ENCODE data around the gene GTF2F2. TPM values are rescaled to one million over a fixed set of nuclear protein-coding genes. Genes with fewer than 3 reads are reported as not detected.
A peak's percentile ranks its signal among the peaks of the same experiment; 100 is the strongest.

The GTF2F2 gene
- total RNA-seq, 2 donors from 2014 or later: 12.2 to 16.2 TPM

DNA sequence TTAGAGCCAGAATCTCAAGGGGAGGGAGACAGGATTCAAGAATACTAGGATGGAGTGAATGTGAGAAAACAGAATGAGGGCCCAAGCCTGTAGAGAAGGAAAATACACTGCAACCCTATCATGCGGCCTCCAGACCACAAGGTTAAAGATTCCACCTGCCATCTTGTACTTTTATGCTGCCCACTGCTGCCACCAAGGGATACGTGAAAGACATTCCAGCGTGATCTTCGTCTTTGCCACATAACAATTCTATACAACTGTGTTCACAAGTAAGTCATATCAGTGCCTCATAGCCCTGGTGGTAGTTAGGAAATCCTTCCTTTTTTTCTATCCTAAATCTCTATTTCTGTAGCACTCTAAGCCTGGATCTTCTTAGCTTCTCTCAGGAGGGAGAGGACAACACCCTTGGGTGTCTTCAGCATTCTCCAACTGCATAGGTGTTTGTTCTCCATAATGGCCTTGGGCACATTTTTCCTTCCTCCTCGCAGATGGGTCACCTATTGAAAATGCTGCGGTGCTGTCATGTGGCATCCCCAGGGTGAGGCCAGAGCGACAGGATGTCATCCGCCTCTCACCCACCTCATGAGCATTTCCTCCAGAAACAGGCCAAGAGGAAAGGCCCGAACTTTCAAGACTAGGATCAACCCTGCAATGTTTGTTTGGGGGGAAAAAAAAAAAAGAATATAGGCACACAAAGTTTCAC, 207.1 kb downstream of the GTF2F2 start:
- no peaks in the 10 kb centered on the region for H3K9me3 ChIP-seq (ENCODE audit: control insufficient read depth, low read length, poor library complexity, severe bottlenecking)
- H3K36me3 Mint-ChIP-seq (ENCODE audit: low read depth): no peaks in the 10 kb centered on the region
- ATAC-seq (peak; percentile 46), DNase-seq (no peak)
- H3K4me3 Mint-ChIP-seq: peak overlapping the region; percentile 57
- H3K4me1 Mint-ChIP-seq: peaks cover 44% of the 10 kb centered on the region
- H3K27me3 Mint-ChIP-seq: no peaks in the 10 kb centered on the region
- peak overlapping the region; percentile 81 for H3K27ac Mint-ChIP-seq

DNA sequence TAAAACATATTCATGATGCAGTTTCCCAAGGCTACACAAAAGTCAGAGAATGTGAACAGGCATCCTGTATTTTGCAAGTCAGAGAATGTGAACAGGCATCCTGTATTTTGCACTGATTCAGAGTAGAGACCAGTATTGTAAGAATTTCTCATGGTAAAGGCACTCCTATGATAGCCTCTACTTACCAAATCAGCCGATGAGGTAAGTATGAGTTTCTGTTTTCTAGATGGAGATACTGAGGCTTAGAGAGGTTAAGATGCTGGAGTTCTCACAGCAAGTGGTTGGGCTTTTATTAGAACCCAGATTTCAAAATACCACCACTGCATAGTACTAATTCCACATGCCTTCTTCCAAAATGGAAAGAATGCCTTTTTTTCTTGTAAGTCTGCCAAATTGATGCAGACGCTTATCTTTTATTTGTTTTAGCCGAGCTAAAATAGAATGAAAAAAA, 208.4 kb downstream of the GTF2F2 start:
- no peaks in the 10 kb centered on the region for H3K27me3 Mint-ChIP-seq
- no peaks in the 10 kb centered on the region for H3K9me3 ChIP-seq (ENCODE audit: control insufficient read depth, low read length, poor library complexity, severe bottlenecking)
- no peak overlapping the region for H3K4me3 Mint-ChIP-seq
- no peaks in the 10 kb centered on the region for H3K36me3 Mint-ChIP-seq (ENCODE audit: low read depth)
- H3K4me1 Mint-ChIP-seq: peaks cover 57% of the 10 kb centered on the region
- DNase-seq (no peak), ATAC-seq (no peak)
- peak overlapping the region; percentile 81 for H3K27ac Mint-ChIP-seq

DNA sequence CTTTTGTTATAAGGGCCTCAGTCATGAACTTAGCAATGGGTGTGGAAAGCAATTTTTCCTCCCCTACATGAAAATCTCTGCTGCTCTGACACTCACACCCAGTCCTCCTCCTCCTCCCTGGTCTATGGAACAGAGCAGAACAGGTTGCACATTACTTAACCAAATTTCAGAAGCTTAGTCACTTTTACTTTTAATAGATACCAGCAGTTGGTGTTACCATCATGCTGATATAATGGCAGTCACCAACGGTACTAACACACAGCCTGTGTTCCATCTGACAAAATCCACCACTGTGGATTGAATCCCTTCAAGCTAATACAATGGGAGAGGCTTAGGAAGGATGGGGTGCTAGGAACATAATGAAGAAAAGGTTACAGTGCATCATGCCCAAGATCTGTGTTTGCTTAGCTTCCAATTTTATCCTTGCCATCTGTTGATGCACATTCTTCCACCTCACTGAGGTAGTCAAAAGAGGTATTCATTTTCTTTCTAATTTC, 210.9 kb downstream of the GTF2F2 start:
- H3K27me3 Mint-ChIP-seq: no peaks in the 10 kb centered on the region
- peaks cover 73% of the 10 kb centered on the region for H3K4me1 Mint-ChIP-seq
- no peaks in the 10 kb centered on the region for H3K9me3 ChIP-seq (ENCODE audit: control insufficient read depth, low read length, poor library complexity, severe bottlenecking)
- H3K4me3 Mint-ChIP-seq: no peak overlapping the region
- H3K36me3 Mint-ChIP-seq (ENCODE audit: low read depth): peaks cover 2% of the 10 kb centered on the region
- DNase-seq (no peak), ATAC-seq (no peak)
- H3K27ac Mint-ChIP-seq: peak overlapping the region; percentile 81

DNA sequence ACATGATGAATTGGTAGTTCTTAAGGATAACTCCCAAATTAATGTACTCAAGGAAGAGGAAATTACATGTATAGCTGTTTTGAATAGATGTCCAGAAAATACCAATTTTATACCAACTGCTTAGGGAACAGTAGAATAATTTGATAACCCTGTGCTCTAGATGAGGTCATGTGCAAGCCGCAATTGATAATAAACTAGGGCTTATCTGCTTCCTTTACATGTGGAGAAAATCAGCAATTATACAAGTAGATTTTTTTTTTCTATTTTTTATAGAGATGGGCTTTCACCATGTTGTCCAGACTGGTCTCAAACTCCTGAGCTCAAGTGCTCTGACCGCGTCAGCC, 211.4 kb downstream of the GTF2F2 start:
- no peak overlapping the region for H3K27ac Mint-ChIP-seq
- peaks cover 78% of the 10 kb centered on the region for H3K4me1 Mint-ChIP-seq
- DNase-seq: no peak
- peaks cover 6% of the 10 kb centered on the region for H3K36me3 Mint-ChIP-seq (ENCODE audit: low read depth)
- H3K27me3 Mint-ChIP-seq: no peaks in the 10 kb centered on the region
- ATAC-seq: no peak
- H3K4me3 Mint-ChIP-seq: no peak overlapping the region
- H3K9me3 ChIP-seq (ENCODE audit: control insufficient read depth, low read length, poor library complexity, severe bottlenecking): no peaks in the 10 kb centered on the region

DNA sequence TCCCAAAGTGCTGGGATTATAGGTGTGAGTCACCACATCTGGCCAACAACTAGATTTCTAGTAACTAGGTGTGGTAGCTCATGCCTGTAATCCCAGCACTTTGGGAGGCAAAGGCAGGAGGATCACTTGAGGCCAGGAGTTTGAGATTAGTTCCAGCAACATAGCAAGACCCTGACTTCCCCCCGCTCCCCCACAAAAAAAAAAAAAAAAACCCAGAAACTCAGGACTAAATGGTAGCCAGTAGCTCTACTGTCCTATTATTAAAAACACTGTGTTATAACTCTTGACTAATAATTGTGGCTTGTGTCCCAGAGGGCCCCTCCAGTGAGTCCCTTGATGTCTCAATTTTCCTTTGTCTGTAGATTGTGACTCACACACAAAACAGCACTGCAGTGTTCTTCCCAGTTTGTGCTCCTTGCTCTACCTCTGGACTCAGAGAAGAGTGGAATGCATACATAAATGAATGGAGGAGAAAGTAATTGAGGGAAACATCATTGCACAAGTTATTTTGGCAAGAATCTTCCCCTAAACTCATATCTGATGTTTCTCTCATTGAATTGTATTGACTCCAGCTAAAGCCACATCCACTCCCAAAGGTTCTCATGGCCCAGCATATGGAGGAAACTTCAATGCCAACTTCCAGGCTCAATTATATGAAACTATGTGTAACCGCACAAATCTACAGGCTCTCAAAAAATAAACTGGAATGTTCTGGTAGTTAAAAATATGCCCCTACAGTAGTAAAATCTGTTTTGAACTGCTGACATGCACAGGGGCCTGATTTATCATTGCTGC, 211.9 kb downstream of the GTF2F2 start:
- ATAC-seq (no peak), DNase-seq (no peak)
- Mint-ChIP-seq H3K4me1 (peaks cover 79% of the 10 kb centered on the region), H3K36me3 (ENCODE audit: low read depth) (peaks cover 6% of the 10 kb centered on the region), H3K4me3 (no peak overlapping the region), H3K27me3 (no peaks in the 10 kb centered on the region), H3K27ac (peak overlapping the region; percentile 75)
- no peaks in the 10 kb centered on the region for H3K9me3 ChIP-seq (ENCODE audit: control insufficient read depth, low read length, poor library complexity, severe bottlenecking)

DNA sequence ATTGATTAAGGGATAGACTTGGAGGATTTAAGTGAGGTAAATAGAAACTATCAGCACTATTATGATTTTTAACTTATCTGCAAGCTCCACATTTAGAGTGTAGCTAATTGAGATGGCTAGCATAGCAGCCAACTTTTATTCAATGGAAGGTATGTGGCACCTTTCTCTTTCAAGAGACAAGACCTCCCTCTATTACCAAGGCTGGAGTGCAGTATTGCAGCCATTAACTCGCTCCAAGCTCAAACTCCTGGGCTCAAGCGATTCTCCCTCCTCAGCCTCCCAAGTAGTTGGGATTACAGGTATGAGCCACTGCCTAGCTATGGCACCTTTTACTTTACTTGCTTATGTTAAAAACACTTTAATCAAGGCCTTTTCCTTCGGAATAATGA, 212.5 kb downstream of the GTF2F2 start:
- Mint-ChIP-seq H3K27ac (peak overlapping the region; percentile 75), H3K36me3 (ENCODE audit: low read depth) (peaks cover 6% of the 10 kb centered on the region), H3K27me3 (no peaks in the 10 kb centered on the region), H3K4me3 (no peak overlapping the region), H3K4me1 (peaks cover 77% of the 10 kb centered on the region)
- H3K9me3 ChIP-seq (ENCODE audit: control insufficient read depth, low read length, poor library complexity, severe bottlenecking): no peaks in the 10 kb centered on the region
- DNase-seq (no peak), ATAC-seq (no peak)

DNA sequence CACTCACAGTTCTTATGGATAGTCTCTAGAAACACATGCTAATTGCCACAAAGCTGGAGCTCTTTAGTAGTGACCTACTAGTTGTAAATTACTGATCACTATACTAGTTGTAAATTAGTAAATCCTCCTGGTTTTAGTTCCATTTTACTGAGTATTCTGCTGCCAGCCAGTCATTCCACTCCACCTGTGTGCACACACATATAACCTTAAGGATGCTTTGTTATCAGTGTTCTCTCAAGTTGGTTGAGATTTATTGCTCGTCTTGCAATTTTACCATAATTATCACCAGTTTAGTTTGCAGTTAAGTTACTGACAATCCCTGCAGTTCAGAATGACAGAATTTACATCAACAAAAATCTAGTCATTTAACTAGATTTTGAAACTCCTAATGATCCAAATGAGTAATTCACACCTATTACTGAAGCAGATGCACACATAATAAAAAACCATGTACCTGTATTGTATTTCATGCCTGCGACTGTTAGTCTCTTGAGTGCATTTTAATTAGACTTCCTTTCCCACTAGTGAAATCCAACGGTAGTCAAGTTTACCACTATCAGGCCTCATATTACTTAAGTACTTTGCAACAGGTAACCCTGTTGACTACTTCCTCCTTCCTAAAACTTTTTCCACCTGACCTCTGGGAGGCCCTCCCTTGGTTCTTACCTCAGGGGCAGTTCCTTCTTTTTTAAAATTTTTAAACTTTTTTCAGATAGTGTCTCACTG, 213.1 kb downstream of the GTF2F2 start:
- Mint-ChIP-seq H3K27ac (peak overlapping the region; percentile 75), H3K4me1 (peaks cover 81% of the 10 kb centered on the region), H3K36me3 (ENCODE audit: low read depth) (peaks cover 6% of the 10 kb centered on the region), H3K27me3 (no peaks in the 10 kb centered on the region), H3K4me3 (peak overlapping the region; percentile 52)
- ATAC-seq: no peak
- H3K9me3 ChIP-seq (ENCODE audit: control insufficient read depth, low read length, poor library complexity, severe bottlenecking): no peaks in the 10 kb centered on the region
- DNase-seq: no peak

Other genes with a start within 250 kb of the GTF2F2 start
- gene NUFIP1, start 131.0 kb upstream of the GTF2F2 start, total RNA-seq: 1 to 10 TPM; 3.4 to 5.0 TPM
- 10 to 100 TPM; 22.7 to 25.4 TPM for gene GPALPP1, start 131.0 kb upstream of the GTF2F2 start, total RNA-seq
- not detected for gene KCTD4, start 80.5 kb downstream of the GTF2F2 start, total RNA-seq
- gene TPT1, start 220.7 kb downstream of the GTF2F2 start, total RNA-seq: 1,000 to 10,000 TPM; 7,650 to 7,799 TPM

Measured in T-helper 17 cell (primary cell).